Peyer's patch (tissue), 4 donors: ENCODE data around the gene AMDHD2. TPM values are rescaled to one million over a fixed set of nuclear protein-coding genes. Genes with fewer than 3 reads are reported as not detected.

Experiments
- DNase-seq, 3 donors: peaks; one replicate each; pipeline ENCODE4 v3.0.0-alpha.2; 2017 to 2019
- H3K27ac ChIP-seq, 4 donors: fragments of 200-600 bp; sonication (generic); one replicate each; pipeline ENCODE4 v1.5.1; 2016 to 2019
- H3K27me3 ChIP-seq, 2 donors: fragments of 200-600 bp; sonication (generic); one replicate each; pipeline ENCODE4 v1.5.1; 2019
- H3K36me3 ChIP-seq, 3 donors: fragments of 200-600 bp; sonication (generic); one replicate each; pipeline ENCODE4 v1.5.1; 2016 to 2019
- H3K4me1 ChIP-seq, 4 donors: fragments of 200-600 bp; sonication (generic); one replicate each; pipeline ENCODE4 v1.5.1; 2016 to 2019
- H3K4me3 ChIP-seq, 4 donors: fragments of 200-600 bp; sonication (generic); 1 replicate in 3 of 4; 2 replicates in 1 of 4; pipeline ENCODE4 v1.5.1; 2016 to 2019; ENCODE audit warnings: mild to moderate bottlenecking in 1 of 4
- H3K9me3 ChIP-seq, 4 donors: fragments of 200-600 bp; sonication (generic); one replicate each; pipeline ENCODE4 v1.5.1; 2016 to 2019; ENCODE audit warnings: mild to moderate bottlenecking in 1 of 4
- POLR2A ChIP-seq, 2 donors: fragments of 450-650 bp; IDR thresholded peaks; one replicate each; pipeline ENCODE4 v1.5.1; 2017; ENCODE audit warnings: antibody characterized with exemption in 2 of 2, mild to moderate bottlenecking in 2 of 2, moderate library complexity in 2 of 2
- total RNA-seq, 4 donors: library from RNA; depleted of rRNA; stranded (reverse); fragments of >200 nt; gene quantifications; one replicate each; pipeline ENCODE4 v1.1.0, GENCODE V29; 2016
- TF ChIP-seq, protein P1 (sequence below), 6 experiments: fragments of 450-650 bp in 4 of 6; fragments of 200-600 bp in 2 of 6; sonication (generic) in 1 of 6; IDR thresholded peaks; one replicate each; pipeline ENCODE4 v1.5.1; 2017 to 2019; ENCODE audit warnings: antibody characterized with exemption in 6 of 6, mild to moderate bottlenecking in 3 of 6, moderate library complexity in 1 of 6

The AMDHD2 gene
- total RNA-seq, 4 donors from 2014 or later: 56.0 to 173 (median 83.8) TPM

- no peaks in the 10 kb centered on the region for H3K27me3 ChIP-seq
- no peak overlapping the region for H3K4me3 ChIP-seq
- DNase-seq: no peak
- TF ChIP-seq POLR2A (IDR thresholded peaks at IDR 0.05): no peak
- TF ChIP-seq, protein P1, sequence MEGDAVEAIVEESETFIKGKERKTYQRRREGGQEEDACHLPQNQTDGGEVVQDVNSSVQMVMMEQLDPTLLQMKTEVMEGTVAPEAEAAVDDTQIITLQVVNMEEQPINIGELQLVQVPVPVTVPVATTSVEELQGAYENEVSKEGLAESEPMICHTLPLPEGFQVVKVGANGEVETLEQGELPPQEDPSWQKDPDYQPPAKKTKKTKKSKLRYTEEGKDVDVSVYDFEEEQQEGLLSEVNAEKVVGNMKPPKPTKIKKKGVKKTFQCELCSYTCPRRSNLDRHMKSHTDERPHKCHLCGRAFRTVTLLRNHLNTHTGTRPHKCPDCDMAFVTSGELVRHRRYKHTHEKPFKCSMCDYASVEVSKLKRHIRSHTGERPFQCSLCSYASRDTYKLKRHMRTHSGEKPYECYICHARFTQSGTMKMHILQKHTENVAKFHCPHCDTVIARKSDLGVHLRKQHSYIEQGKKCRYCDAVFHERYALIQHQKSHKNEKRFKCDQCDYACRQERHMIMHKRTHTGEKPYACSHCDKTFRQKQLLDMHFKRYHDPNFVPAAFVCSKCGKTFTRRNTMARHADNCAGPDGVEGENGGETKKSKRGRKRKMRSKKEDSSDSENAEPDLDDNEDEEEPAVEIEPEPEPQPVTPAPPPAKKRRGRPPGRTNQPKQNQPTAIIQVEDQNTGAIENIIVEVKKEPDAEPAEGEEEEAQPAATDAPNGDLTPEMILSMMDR (IDR thresholded peaks at IDR 0.05): no peak
- H3K9me3 ChIP-seq: no peaks in the 10 kb centered on the region
- H3K4me1 ChIP-seq: peaks cover 0 to 11% (median 2%) of the 10 kb centered on the region in 4 donors
- H3K36me3 ChIP-seq: no peaks in the 10 kb centered on the region
- H3K27ac ChIP-seq: no peak overlapping the region
These were observed 30.6 kb upstream of the AMDHD2 start for GRCh38 chr16:2489581-2489980.

- peaks cover 0 to 11% (median 2%) of the 10 kb centered on the region in 4 donors for H3K4me1 ChIP-seq
- TF ChIP-seq POLR2A (IDR thresholded peaks at IDR 0.05): no peak
- no peaks in the 10 kb centered on the region for H3K36me3 ChIP-seq
- H3K27me3 ChIP-seq: no peaks in the 10 kb centered on the region
- no peak overlapping the region for H3K27ac ChIP-seq
- DNase-seq: no peak
- no peak overlapping the region for H3K4me3 ChIP-seq
- H3K9me3 ChIP-seq: no peaks in the 10 kb centered on the region
These were observed 29.7 kb upstream of the AMDHD2 start for GRCh38 chr16:2490190-2491105.

- H3K4me3 ChIP-seq: no peak overlapping the region
- TF ChIP-seq, protein P1 (IDR thresholded peaks at IDR 0.05): no peak
- no peak for TF ChIP-seq POLR2A (IDR thresholded peaks at IDR 0.05)
- DNase-seq: no peak
- H3K9me3 ChIP-seq: no peaks in the 10 kb centered on the region
- H3K27me3 ChIP-seq: no peaks in the 10 kb centered on the region
- no peaks in the 10 kb centered on the region for H3K4me1 ChIP-seq
- H3K27ac ChIP-seq: no peak overlapping the region
- H3K36me3 ChIP-seq: peaks cover 0 to 11% (median 0%) of the 10 kb centered on the region in 3 donors
These were observed 27.9 kb upstream of the AMDHD2 start for GRCh38 chr16:2492292-2492691.

GRCh38 chr16:2493605-2494004, 26.6 kb upstream of the AMDHD2 start:
- TF ChIP-seq, protein P1 (IDR thresholded peaks at IDR 0.05): no peak
- no peak for TF ChIP-seq POLR2A (IDR thresholded peaks at IDR 0.05)
- H3K9me3 ChIP-seq: no peaks in the 10 kb centered on the region
- peaks cover 0 to 11% (median 0%) of the 10 kb centered on the region in 3 donors for H3K36me3 ChIP-seq

GRCh38 chr16:2494616-2495015, 25.6 kb upstream of the AMDHD2 start:
- H3K4me1 ChIP-seq: no peaks in the 10 kb centered on the region
- no peaks in the 10 kb centered on the region for H3K9me3 ChIP-seq
- TF ChIP-seq, protein P1 (IDR thresholded peaks at IDR 0.05): no peak
- no peak for TF ChIP-seq POLR2A (IDR thresholded peaks at IDR 0.05)
- peaks cover 0 to 11% (median 0%) of the 10 kb centered on the region in 3 donors for H3K36me3 ChIP-seq
- no peak for DNase-seq
- no peaks in the 10 kb centered on the region for H3K27me3 ChIP-seq
- no peak overlapping the region for H3K27ac ChIP-seq
- H3K4me3 ChIP-seq: no peak overlapping the region

More at GRCh38 chr16:2493605-2494004, 26.6 kb upstream of the AMDHD2 start:
- no peaks in the 10 kb centered on the region for H3K27me3 ChIP-seq
- H3K27ac ChIP-seq: no peak overlapping the region
- no peak overlapping the region for H3K4me3 ChIP-seq
- no peak for DNase-seq
- no peaks in the 10 kb centered on the region for H3K4me1 ChIP-seq

DNA sequence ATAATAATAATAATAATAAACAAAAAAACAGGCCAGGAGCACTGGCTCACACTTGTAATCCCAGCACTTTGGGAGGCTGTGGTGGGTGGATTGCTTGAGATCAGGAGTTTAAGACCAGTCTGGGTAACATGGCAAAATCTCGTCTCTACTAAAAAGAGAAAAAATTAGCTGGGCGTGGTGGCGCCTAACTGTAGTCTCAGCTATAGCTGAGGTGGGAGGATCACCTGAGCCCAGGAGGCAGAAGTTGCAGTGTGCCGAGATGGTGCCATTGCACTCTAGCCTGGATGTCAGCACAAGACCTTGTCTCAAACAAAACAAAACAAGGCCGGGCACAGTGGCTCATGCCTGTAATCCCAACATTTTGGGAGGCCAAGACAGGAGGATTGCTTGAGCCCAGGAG, 25.1 kb upstream of the AMDHD2 start:
- TF ChIP-seq POLR2A (IDR thresholded peaks at IDR 0.05): no peak
- TF ChIP-seq, protein P1 (IDR thresholded peaks at IDR 0.05): no peak
- H3K27ac ChIP-seq: no peak overlapping the region
- H3K9me3 ChIP-seq: no peaks in the 10 kb centered on the region
- no peaks in the 10 kb centered on the region for H3K27me3 ChIP-seq
- peaks cover 0 to 11% (median 0%) of the 10 kb centered on the region in 3 donors for H3K36me3 ChIP-seq
- no peaks in the 10 kb centered on the region for H3K4me1 ChIP-seq
- no peak for DNase-seq
- H3K4me3 ChIP-seq: no peak overlapping the region
